CD4-positive, alpha-beta T cell treated with Interleukin-15 for 4 hours (primary cell): ENCODE results near the gene OR7D4.
A peak's percentile ranks its signal among the peaks of the same experiment; 100 is the strongest.
"Not testable (repeated sequence)": the region's sequence is repeated elsewhere in the genome, so short reads cannot be mapped to it uniquely, and the experiment has no call there.

Experiments used
- DNase-seq: peaks from one replicate; pipeline ENCODE4 v3.0.0-alpha.2; 2020; ENCODE audit warnings: low spot score

The OR7D4 gene

DNA sequence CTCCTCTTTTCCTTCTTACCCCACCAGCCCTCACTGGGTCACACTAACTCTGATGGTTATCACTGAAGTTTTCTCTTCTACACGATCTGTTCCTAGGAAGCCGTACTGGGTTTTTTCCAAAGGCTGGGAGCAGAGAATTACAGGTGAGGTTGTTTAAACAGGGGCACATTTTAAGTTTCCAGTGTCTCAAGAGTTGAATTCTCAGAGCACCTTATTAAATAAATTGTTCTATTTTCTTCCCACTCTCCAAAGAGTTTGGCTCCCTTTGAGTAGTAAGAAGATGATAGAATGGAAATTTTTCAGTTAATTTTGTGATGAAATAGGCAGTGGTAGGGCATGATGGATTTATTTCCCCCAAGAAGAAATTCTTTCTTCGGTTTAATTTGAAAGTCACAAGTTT, at the start of gene OR7D4:
Gene OR7D4, minus strand, starts transcription at position 101 of the 400 bp plus-strand sequence. CDS start 4,752 bp downstream, outside the sequence.
- DNase-seq: no peak

DNA sequence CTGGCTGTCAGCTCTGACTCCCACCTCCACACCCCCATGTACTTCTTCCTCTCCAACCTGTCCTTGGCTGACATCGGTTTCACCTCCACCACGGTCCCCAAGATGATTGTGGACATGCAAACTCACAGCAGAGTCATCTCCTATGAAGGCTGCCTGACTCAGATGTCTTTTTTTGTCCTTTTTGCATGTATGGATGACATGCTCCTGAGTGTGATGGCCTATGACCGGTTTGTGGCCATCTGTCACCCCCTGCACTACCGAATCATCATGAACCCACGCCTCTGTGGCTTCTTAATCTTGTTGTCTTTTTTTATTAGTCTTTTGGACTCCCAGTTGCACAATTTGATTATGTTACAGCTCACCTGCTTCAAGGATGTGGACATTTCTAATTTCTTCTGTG, 31.8 kb upstream of the OR7D4 start:
- no peak for DNase-seq

DNA sequence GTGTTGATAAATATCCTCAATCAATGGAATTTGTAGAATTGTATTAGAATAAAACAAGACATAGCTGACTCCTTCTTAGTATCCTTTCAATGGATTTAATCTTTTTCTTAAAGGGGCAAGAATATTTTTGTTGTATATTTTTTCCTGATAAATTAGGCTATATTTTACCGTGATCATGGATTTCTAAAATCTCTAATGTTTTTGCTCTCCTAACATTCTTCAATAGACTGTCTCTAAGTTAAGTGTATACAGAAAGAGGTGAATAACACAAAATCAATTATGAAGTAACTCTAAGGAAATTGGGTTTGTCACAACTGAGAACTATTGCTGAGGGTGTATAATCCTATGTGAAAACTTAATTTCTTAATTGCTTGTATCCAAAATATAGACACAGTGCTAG, 31.2 kb upstream of the OR7D4 start, which contains the start of gene OR7E24:
Gene OR7E24, plus strand, starts transcription at position 301 of the 400 bp plus-strand sequence. CDS start 114 bp downstream, outside the sequence.
- DNase-seq: no peak

DNA sequence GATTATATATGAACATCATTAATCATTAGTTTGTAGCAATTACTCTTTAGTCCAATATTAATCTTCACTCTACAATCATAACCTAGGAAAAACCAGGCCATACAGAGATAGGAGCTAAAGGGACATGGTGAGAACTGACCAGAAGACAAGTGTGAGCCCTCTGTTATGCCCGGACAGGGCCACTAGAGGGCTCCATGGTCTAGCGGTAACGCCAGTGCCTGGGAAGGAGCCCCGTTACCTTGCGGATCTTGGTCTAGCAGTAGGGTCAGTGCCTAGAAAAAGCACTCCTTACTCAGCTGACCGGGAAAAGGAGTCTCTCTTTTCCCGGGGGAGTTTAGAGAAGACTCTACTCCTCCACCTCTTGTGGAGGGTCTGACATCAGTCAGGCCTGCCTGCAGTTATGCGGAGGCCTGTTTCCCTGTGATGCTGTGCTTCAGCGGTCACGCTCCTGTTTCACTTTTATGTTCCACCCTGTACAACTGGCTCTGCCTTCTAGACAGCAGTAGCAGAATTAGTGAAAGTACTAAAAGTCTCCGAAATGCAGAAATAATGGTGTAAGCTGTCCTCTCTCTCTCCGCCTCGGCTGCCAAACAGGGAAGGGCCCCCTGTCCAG, 13.8 kb downstream of the OR7D4 start:
- peak; percentile 64 for DNase-seq

- not testable (repeated sequence) for DNase-seq
Measured at GRCh38 chr19:9198044-9198443, 21.3 kb downstream of the OR7D4 start.

GRCh38 chr19:9189535-9189934, 29.9 kb downstream of the OR7D4 start:
- no peak for DNase-seq

DNA sequence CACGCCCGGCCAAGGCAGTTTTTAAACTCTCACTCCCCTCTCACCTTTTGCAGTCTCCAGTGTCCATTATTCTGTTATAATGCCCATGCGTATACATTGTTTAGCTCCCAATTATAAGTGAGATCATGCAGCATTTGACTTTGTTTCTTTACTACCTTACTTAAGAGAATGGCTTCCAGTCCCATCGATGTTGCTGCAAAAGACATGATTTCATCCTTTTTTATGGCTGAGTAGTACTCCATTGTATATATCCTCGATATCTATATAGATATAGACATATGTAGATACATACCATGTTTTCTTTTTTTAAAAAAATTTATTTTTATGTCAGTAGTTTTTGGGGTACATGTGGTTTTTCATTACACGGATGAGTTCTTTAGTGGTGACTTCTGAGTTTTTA, 32.2 kb downstream of the OR7D4 start:
- DNase-seq: no peak

- no peak for DNase-seq
Measured at GRCh38 chr19:9183000-9183399, 36.4 kb downstream of the OR7D4 start.

GRCh38 chr19:9178901-9179300, 40.5 kb downstream of the OR7D4 start, which contains the start of gene OR7D2:
Gene OR7D2, plus strand, starts transcription at chr19:9178979. Its CDS starts 6,803 bp downstream, at chr19:9185782.
- DNase-seq: no peak

DNA sequence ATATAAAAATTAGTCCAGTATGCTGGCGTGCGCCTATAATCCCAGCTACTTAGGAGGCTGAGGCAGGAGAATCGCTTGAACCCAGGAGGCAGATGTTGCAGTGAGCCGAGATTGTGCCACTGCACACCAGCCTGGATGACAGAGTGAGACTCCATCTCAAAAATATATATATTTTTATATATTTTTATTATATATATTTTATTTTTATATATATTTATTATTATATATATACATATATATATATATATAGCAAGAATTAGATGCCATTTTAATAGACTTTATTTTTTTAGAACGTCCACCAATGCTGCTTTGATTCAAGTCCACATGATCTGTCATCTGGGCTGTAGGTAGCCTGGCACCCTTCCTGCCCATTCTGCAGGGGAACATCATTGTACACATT, 44.1 kb downstream of the OR7D4 start:
- DNase-seq: no peak

DNA sequence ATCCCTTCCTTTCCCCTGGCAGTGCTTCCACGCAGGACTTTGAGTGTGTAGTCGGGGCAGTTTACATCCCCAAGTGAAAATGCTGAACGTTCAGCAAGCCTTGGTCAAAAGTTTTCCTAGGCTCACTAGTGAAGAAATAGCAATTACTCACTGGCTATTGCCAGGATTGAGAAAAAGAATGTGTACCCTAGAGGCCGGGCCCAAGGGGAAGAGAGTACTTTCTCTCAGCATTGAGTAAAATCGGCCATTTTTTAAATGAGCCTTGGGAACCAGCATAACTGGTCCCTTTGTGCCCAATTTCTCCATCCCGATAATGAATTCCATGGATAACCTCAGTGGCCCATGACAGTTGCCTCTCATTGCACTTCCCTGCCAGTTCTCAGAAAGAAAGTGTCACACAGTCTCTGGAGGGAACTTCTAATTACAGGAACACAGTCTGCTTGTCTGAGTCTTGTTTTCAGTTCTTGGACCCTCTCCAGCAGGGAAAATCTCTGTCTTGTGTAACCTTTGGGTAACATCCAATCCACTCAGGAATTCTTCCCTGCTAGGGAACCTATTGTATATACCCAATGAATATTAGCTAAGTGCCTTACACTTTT, 47.9 kb downstream of the OR7D4 start:
- no peak for DNase-seq

DNA sequence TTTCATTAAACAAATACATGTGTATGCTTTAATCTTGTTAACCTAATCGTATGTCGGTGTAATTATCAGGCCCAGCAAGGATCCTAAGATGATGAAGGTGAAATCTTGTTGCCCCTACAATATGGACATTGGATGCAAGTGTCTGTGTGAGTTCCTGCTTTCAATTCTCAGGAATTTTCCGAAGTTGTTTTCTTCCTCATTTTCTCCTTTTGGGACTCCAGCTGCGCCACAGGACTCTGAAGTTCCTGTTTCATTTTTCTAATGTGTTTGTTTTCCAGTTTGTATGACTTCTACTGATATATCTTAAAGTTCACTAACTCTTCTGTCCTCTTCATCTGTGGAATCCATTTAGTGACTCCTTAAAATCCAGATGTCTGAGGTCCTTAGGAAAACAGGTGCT, 52.5 kb downstream of the OR7D4 start:
- no peak for DNase-seq

GRCh38 chr19:9165261-9165660, 54.1 kb downstream of the OR7D4 start:
- DNase-seq: no peak

DNA sequence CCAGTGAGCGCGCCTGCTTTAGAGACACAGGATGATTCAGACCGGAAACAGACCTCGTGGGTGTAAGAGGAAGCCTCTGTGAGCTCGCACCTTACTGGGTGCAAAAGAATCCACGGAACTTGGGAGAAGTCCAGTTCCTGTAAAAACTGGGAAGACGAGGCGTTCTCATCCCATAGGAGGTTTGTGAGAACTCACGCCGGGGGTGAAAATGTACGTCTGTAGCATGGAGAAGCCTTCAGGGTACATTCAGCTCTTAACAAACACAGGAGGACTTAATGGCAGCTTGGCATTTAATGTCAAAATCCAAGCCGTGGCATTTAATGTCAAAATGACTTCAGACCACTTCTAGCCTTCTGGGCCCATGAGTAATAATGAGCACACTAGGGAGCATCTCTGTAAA, 58.0 kb downstream of the OR7D4 start:
- DNase-seq: no peak
